ENCODE data around the gene PSKH1. TPM values are rescaled to one million over a fixed set of nuclear protein-coding genes. Genes with fewer than 3 reads are reported as not detected.

The PSKH1 gene
- total RNA-seq, 4 donors from 2014 or later: 16.1 to 24.6 (median 19.9) TPM

- ATAC-seq (ENCODE audit: low FRiP score): no peak
- TF ChIP-seq CTCF (IDR thresholded peaks at IDR 0.05): no peak
Observed at GRCh38 chr16:67874372-67874771, 18.7 kb upstream of the PSKH1 start.

GRCh38 chr16:67877064-67877463 is 16.0 kb upstream of the PSKH1 start:
- TF ChIP-seq CTCF (IDR thresholded peaks at IDR 0.05): no peak
- no peak for ATAC-seq (ENCODE audit: low FRiP score)
- DNase-seq (ENCODE audit: low spot score): no peak

More at GRCh38 chr16:67874372-67874771, 18.7 kb upstream of the PSKH1 start:
- no peak for DNase-seq (ENCODE audit: low spot score)

- ATAC-seq (ENCODE audit: low FRiP score): no peak
- DNase-seq (ENCODE audit: low spot score): no peak
- no peak for TF ChIP-seq CTCF (IDR thresholded peaks at IDR 0.05)
Observed at GRCh38 chr16:67878232-67878631, 14.8 kb upstream of the PSKH1 start.

GRCh38 chr16:67878846-67879245 is 14.2 kb upstream of the PSKH1 start:
- no peak for TF ChIP-seq CTCF (IDR thresholded peaks at IDR 0.05)
- no peak for ATAC-seq (ENCODE audit: low FRiP score)

GRCh38 chr16:67879462-67879861 is 13.6 kb upstream of the PSKH1 start:
- no peak for TF ChIP-seq CTCF (IDR thresholded peaks at IDR 0.05)
- no peak for DNase-seq (ENCODE audit: low spot score)
- no peak for ATAC-seq (ENCODE audit: low FRiP score)

More at GRCh38 chr16:67878846-67879245, 14.2 kb upstream of the PSKH1 start:
- no peak for DNase-seq (ENCODE audit: low spot score)

- DNase-seq (ENCODE audit: low spot score): no peak
- no peak for ATAC-seq (ENCODE audit: low FRiP score)
- TF ChIP-seq CTCF (IDR thresholded peaks at IDR 0.05): no peak
Observed at GRCh38 chr16:67879936-67880335, 13.1 kb upstream of the PSKH1 start.

- ATAC-seq (ENCODE audit: low FRiP score) (no peak), DNase-seq (ENCODE audit: low spot score) (no peak)
- TF ChIP-seq CTCF (IDR thresholded peaks at IDR 0.05): no peak
Observed at GRCh38 chr16:67880584-67880983, 12.5 kb upstream of the PSKH1 start.

All from omental fat pad (tissue), 4 donors.